Measurements from ENCODE around the gene PLXNA1.

- TF ChIP-seq PKNOX1 (IDR thresholded peaks at IDR 0.05) (no peak), BHLHE40 (IDR thresholded peaks at IDR 0.05; ENCODE audit: borderline replicate concordance) (no peak), FOXK2 (IDR thresholded peaks at IDR 0.05) (no peak)
These were observed 11.0 kb upstream of the PLXNA1 start for GRCh38 chr3:126971891-126972351.
